C4-2B (cell line): ENCODE data around the gene ALKBH3.

Experiments
- ZFX ChIP-seq: fragments of 450-650 bp; IDR thresholded peaks from 2 replicates; pipeline ENCODE4 v1.6.1; 2017
- TF ChIP-seq, protein P1 (sequence below): fragments of 450-650 bp; conservative IDR thresholded peaks from 2 replicates; pipeline ENCODE4 v1.5.1; 2017; ENCODE audit warnings: mild to moderate bottlenecking

DNA sequence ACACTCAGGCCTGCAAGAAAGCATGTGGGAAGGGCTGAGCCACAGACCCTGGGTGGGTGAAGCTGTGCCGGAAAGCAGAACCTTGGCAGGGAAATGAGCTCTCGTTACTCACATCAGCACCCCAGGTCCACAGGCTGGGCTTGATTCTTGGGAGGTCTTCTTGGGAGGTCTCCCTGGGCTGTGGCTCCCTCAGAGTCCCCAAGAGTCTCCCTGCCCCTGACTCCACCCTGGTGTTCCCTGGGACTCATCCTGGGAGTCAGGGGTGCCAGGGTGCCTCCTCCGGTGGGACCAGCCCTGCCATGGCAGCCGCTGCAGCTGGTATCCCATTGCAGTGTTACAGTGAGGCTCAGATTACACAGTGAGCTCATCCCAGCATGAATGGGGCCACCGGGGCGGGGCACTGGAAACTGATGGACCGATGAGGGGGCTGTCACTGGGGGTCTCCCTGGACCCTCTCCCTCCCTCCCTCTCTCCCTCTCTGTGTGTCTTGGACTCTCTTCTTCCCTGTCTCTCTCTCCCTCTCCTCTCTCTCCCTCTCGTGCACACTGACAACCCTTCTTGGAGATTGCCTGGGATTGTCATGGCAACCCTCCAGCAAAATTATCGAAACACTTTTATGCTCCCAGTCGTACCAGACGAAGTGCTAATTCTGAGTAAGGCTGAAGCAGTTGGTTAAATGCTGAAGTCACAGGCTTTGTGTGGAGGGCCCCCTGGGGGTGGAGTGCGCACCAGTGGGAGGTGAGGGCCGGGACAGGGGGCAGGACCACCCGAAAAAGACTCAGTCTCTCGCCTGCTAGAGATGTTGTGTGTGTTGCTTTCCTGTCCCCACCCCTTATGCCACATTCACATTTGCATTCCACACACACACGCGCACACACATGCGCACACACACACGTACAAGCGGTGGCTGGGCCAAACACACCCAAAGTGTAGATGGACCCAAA, 53.2 kb downstream of the ALKBH3 start:
- TF ChIP-seq ZFX, result no peak
- TF ChIP-seq, protein P1, sequence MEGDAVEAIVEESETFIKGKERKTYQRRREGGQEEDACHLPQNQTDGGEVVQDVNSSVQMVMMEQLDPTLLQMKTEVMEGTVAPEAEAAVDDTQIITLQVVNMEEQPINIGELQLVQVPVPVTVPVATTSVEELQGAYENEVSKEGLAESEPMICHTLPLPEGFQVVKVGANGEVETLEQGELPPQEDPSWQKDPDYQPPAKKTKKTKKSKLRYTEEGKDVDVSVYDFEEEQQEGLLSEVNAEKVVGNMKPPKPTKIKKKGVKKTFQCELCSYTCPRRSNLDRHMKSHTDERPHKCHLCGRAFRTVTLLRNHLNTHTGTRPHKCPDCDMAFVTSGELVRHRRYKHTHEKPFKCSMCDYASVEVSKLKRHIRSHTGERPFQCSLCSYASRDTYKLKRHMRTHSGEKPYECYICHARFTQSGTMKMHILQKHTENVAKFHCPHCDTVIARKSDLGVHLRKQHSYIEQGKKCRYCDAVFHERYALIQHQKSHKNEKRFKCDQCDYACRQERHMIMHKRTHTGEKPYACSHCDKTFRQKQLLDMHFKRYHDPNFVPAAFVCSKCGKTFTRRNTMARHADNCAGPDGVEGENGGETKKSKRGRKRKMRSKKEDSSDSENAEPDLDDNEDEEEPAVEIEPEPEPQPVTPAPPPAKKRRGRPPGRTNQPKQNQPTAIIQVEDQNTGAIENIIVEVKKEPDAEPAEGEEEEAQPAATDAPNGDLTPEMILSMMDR, result no peak
